Activated naive CD4-positive, alpha-beta T cell treated with anti-CD3 and anti-CD28 coated beads for 36 hours (primary cell): ENCODE results near the gene PRORP. TPM values are rescaled to one million over a fixed set of nuclear protein-coding genes. Genes with fewer than 3 reads are reported as not detected.

Experiments used
- CTCF ChIA-PET: fragments of 350-600 bp; sonication (Branson Sonifier 250); formaldehyde crosslinking; loops from one replicate; lab custom pipeline; 2021; ENCODE audit warnings: antibody characterized with exemption; lab: Charles Lee
- DNase-seq: peaks from one replicate; pipeline ENCODE4 v3.0.0-alpha.2; 2020
- H3K27ac Mint-ChIP-seq: one replicate; pipeline ENCODE4 v1.8.0; 2021; ENCODE audit warnings: mild to moderate bottlenecking, mixed read lengths
- H3K27me3 Mint-ChIP-seq: one replicate; pipeline ENCODE4 v1.8.0; 2021; ENCODE audit warnings: low read depth, mixed read lengths
- H3K36me3 Mint-ChIP-seq: one replicate; pipeline ENCODE4 v1.8.0; 2021; ENCODE audit warnings: low read depth, mixed read lengths
- H3K4me1 Mint-ChIP-seq: one replicate; pipeline ENCODE4 v1.8.0; 2021; ENCODE audit warnings: low read depth, mixed read lengths
- H3K4me3 Mint-ChIP-seq: one replicate; pipeline ENCODE4 v1.8.0; 2021; ENCODE audit warnings: mild to moderate bottlenecking, moderate library complexity, mixed read lengths
- H3K9me3 Mint-ChIP-seq: one replicate; pipeline ENCODE4 v1.8.0; 2021; ENCODE audit warnings: mixed read lengths
- intact Hi-C: fragments of 100-400 bp; cut with micrococcal nuclease; formaldehyde crosslinking; loops from one replicate; pipeline ENCODE4 v1.15.1; 2023
- total RNA-seq, 2 experiments: library from RNA; stranded (reverse); gene quantifications; one replicate each; pipeline ENCODE4 v1.2.3, GENCODE V29; 2021

The PRORP gene
- total RNA-seq, 2 experiments from 2014 or later = 37.9 to 40.8 TPM

GRCh38 chr14:35116242-35116641 is 6.1 kb upstream of the PRORP start:
- Mint-ChIP-seq H3K36me3 (peaks cover 45% of the 10 kb centered on the region), H3K9me3 (no peaks in the 10 kb centered on the region), H3K4me1 (peaks cover 40% of the 10 kb centered on the region), H3K27me3 (no peaks in the 10 kb centered on the region), H3K4me3 (no peak overlapping the region), H3K27ac (no peak overlapping the region)
- intact Hi-C loops = no loop called here
- CTCF ChIA-PET = no interaction called here
- no peak for DNase-seq

GRCh38 chr14:35117112-35117511 is 5.2 kb upstream of the PRORP start:
- Mint-ChIP-seq H3K27ac (peak overlapping the region; percentile 5), H3K27me3 (no peaks in the 10 kb centered on the region), H3K4me1 (peaks cover 38% of the 10 kb centered on the region), H3K9me3 (no peaks in the 10 kb centered on the region), H3K4me3 (no peak overlapping the region), H3K36me3 (peaks cover 39% of the 10 kb centered on the region)
- CTCF ChIA-PET = no interaction called here
- no peak for DNase-seq
- intact Hi-C loops = no loop called here

GRCh38 chr14:35121026-35121886 is 1.1 kb upstream of the PRORP start:
- intact Hi-C loops = loop anchor here (5.0 kb wide), 2 partner anchors 584 to 1196 kb away; partner anchors contain the start of gene EAPP
- DNase-seq = peak; percentile 18
- H3K27ac Mint-ChIP-seq = peak overlapping the region; percentile 99
- peaks cover 63% of the 10 kb centered on the region for H3K4me1 Mint-ChIP-seq
- H3K27me3 Mint-ChIP-seq = no peaks in the 10 kb centered on the region
- H3K36me3 Mint-ChIP-seq = peaks cover 21% of the 10 kb centered on the region
- CTCF ChIA-PET = interaction anchor here (0.6 to 1.2 kb wide), 2 partner anchors 31 to 295 kb away, joined by 4 to 6 read pairs; no protein-coding TSS in a partner anchor
- H3K4me3 Mint-ChIP-seq = peak overlapping the region; percentile 95
- H3K9me3 Mint-ChIP-seq = no peaks in the 10 kb centered on the region

GRCh38 chr14:35122696-35123387 is 490 bp downstream of the PRORP start:
- Mint-ChIP-seq H3K9me3 (no peaks in the 10 kb centered on the region), H3K4me3 (peak overlapping the region; percentile 95), H3K27ac (peak overlapping the region; percentile 99), H3K4me1 (peaks cover 63% of the 10 kb centered on the region), H3K27me3 (no peaks in the 10 kb centered on the region), H3K36me3 (peaks cover 19% of the 10 kb centered on the region)
- peak; percentile 21 for DNase-seq
- CTCF ChIA-PET = interaction anchor here (0.6 to 1.7 kb wide), 8 partner anchors 8 to 293 kb away, joined by 3 to 6 read pairs (median 4); partner anchors contain the start of gene FAM177A1
- intact Hi-C loops = loop anchor here (1.0 to 5.0 kb wide), 19 partner anchors 38 to 1194 kb away; partner anchors contain the start of genes BRMS1L, EAPP, FAM177A1 and NFKBIA

GRCh38 chr14:35123388-35123703 is 994 bp downstream of the PRORP start:
- Mint-ChIP-seq H3K27ac (peak overlapping the region; percentile 99), H3K36me3 (peaks cover 24% of the 10 kb centered on the region), H3K4me3 (peak overlapping the region; percentile 95), H3K4me1 (peaks cover 66% of the 10 kb centered on the region), H3K27me3 (no peaks in the 10 kb centered on the region), H3K9me3 (no peaks in the 10 kb centered on the region)
- DNase-seq = no peak
- intact Hi-C loops = loop anchor here (2.0 to 5.0 kb wide), 5 partner anchors 37 to 1194 kb away; partner anchors contain the start of gene EAPP
- CTCF ChIA-PET = interaction anchor here (0.6 to 1.7 kb wide), 7 partner anchors 17 to 293 kb away, joined by 3 to 5 read pairs (median 3); partner anchors contain the start of genes FAM177A1 and NFKBIA

- H3K4me3 Mint-ChIP-seq = peak overlapping the region; percentile 95
- H3K4me1 Mint-ChIP-seq = peaks cover 64% of the 10 kb centered on the region
- H3K27me3 Mint-ChIP-seq = no peaks in the 10 kb centered on the region
- CTCF ChIA-PET = interaction anchor here (0.6 to 1.9 kb wide), 9 partner anchors 16 to 292 kb away, joined by 3 to 5 read pairs (median 3); partner anchors contain the start of genes FAM177A1 and NFKBIA
- no peak overlapping the region for H3K27ac Mint-ChIP-seq
- peaks cover 26% of the 10 kb centered on the region for H3K36me3 Mint-ChIP-seq
- no peaks in the 10 kb centered on the region for H3K9me3 Mint-ChIP-seq
- DNase-seq = no peak
- intact Hi-C loops = loop anchor here (5.0 kb wide), 2 partner anchors 587 to 1193 kb away; partner anchors contain the start of gene EAPP
These were observed 1.8 kb downstream of the PRORP start for GRCh38 chr14:35124127-35124526.

GRCh38 chr14:35133542-35134328 is 11.4 kb downstream of the PRORP start:
- no peaks in the 10 kb centered on the region for H3K27me3 Mint-ChIP-seq
- peaks cover 30% of the 10 kb centered on the region for H3K36me3 Mint-ChIP-seq
- no peak for DNase-seq
- peaks cover 18% of the 10 kb centered on the region for H3K4me1 Mint-ChIP-seq
- no peaks in the 10 kb centered on the region for H3K9me3 Mint-ChIP-seq
- intact Hi-C loops = no loop called here
- H3K4me3 Mint-ChIP-seq = no peak overlapping the region
- CTCF ChIA-PET = interaction anchor here (0.6 to 1.8 kb wide), 4 partner anchors 17 to 280 kb away, joined by 3 to 6 read pairs (median 4); no protein-coding TSS in a partner anchor
- peak overlapping the region; percentile 54 for H3K27ac Mint-ChIP-seq

- intact Hi-C loops = loop anchor here (1.0 kb wide), 1 partner anchor 12 kb away; no protein-coding TSS in a partner anchor
- DNase-seq = no peak
- peaks cover 14% of the 10 kb centered on the region for H3K4me1 Mint-ChIP-seq
- CTCF ChIA-PET = interaction anchor here (0.8 to 1.8 kb wide), 2 partner anchors 8 to 16 kb away, joined by 4 to 6 read pairs; no protein-coding TSS in a partner anchor
- H3K4me3 Mint-ChIP-seq = no peak overlapping the region
- no peak overlapping the region for H3K27ac Mint-ChIP-seq
- H3K36me3 Mint-ChIP-seq = peaks cover 26% of the 10 kb centered on the region
- H3K27me3 Mint-ChIP-seq = no peaks in the 10 kb centered on the region
- H3K9me3 Mint-ChIP-seq = no peaks in the 10 kb centered on the region
These were observed 12.2 kb downstream of the PRORP start for GRCh38 chr14:35134329-35135123.

- intact Hi-C loops = no loop called here
- H3K4me3 Mint-ChIP-seq = no peak overlapping the region
- H3K27ac Mint-ChIP-seq = no peak overlapping the region
- H3K9me3 Mint-ChIP-seq = no peaks in the 10 kb centered on the region
- H3K36me3 Mint-ChIP-seq = peaks cover 13% of the 10 kb centered on the region
- CTCF ChIA-PET = interaction anchor here (0.7 kb wide), 1 partner anchor 83 kb away, joined by 3 read pairs; no protein-coding TSS in a partner anchor
- H3K4me1 Mint-ChIP-seq = peaks cover 14% of the 10 kb centered on the region
- DNase-seq = no peak
- no peaks in the 10 kb centered on the region for H3K27me3 Mint-ChIP-seq
These were observed 16.2 kb downstream of the PRORP start for GRCh38 chr14:35138585-35138984.

GRCh38 chr14:35140718-35141581 is 18.6 kb downstream of the PRORP start:
- CTCF ChIA-PET = interaction anchor here (0.6 to 7.9 kb wide), 11 partner anchors 9 to 829 kb away, joined by 3 to 66 read pairs (median 4); partner anchors contain the start of gene NFKBIA
- H3K27ac Mint-ChIP-seq = no peak overlapping the region
- intact Hi-C loops = loop anchor here (1.0 to 5.0 kb wide), 3 partner anchors 266 to 546 kb away; no protein-coding TSS in a partner anchor
- H3K4me3 Mint-ChIP-seq = no peak overlapping the region
- no peaks in the 10 kb centered on the region for H3K27me3 Mint-ChIP-seq
- H3K36me3 Mint-ChIP-seq = peaks cover 2% of the 10 kb centered on the region
- H3K4me1 Mint-ChIP-seq = peaks cover 8% of the 10 kb centered on the region
- DNase-seq = no peak
- H3K9me3 Mint-ChIP-seq = no peaks in the 10 kb centered on the region
